ENCODE measurements around the gene CYP2D6. TPM values are rescaled to one million over a fixed set of nuclear protein-coding genes. Genes with fewer than 3 reads are reported as not detected.

The CYP2D6 gene
- total and polyA plus RNA-seq, 2 of the 13 experiments (the other 11 are each of a cell fraction or from before 2014, with no cell fraction given), result 1.0 to 3.7 TPM

DNA sequence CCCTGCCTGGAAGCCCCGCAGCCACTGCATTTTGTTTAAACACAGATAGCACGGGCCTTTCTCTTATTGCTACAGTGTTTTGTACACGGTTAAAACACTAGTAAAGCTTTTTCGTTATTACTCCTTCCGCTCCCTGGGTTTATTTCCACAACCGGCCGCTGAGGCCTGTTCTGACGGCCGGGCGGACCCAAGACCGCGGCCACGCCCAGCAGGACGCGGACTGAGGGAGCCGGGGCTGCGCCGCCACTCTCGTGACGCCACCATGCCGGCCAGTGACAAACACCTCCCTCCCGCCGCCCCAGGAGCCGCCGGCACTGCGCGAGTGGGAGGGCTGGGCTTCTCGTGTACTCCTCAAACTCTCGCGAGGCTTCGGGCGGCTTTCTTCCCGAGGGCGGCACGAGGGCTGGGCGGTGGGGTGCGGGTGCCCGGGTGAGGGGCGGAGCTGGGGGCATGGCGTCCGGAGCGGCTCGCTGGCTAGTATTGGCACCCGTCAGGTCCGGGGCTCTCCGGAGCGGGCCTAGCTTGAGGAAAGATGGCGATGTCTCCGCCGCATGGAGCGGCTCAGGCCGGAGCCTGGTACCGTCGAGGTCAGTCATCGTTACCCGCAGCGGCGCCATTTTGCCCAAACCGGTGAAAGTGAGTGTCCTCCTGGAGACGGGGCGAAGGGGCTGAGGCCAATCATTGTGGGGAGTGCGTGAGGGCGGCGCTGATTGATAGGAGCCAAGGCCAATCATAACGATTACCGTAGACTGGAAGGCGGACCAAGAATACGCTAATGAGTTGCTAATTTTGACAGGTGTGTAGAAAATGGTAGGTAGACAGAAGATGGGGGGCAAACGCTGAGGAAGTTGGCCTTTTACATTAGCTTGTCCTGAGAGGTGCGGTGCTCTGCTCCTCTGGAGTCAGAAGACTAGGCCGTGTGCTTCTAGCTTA lies 51.0 kb downstream of the CYP2D6 start, which contains the start of gene SMDT1 (continued):
- TF ChIP-seq, protein P1, sequence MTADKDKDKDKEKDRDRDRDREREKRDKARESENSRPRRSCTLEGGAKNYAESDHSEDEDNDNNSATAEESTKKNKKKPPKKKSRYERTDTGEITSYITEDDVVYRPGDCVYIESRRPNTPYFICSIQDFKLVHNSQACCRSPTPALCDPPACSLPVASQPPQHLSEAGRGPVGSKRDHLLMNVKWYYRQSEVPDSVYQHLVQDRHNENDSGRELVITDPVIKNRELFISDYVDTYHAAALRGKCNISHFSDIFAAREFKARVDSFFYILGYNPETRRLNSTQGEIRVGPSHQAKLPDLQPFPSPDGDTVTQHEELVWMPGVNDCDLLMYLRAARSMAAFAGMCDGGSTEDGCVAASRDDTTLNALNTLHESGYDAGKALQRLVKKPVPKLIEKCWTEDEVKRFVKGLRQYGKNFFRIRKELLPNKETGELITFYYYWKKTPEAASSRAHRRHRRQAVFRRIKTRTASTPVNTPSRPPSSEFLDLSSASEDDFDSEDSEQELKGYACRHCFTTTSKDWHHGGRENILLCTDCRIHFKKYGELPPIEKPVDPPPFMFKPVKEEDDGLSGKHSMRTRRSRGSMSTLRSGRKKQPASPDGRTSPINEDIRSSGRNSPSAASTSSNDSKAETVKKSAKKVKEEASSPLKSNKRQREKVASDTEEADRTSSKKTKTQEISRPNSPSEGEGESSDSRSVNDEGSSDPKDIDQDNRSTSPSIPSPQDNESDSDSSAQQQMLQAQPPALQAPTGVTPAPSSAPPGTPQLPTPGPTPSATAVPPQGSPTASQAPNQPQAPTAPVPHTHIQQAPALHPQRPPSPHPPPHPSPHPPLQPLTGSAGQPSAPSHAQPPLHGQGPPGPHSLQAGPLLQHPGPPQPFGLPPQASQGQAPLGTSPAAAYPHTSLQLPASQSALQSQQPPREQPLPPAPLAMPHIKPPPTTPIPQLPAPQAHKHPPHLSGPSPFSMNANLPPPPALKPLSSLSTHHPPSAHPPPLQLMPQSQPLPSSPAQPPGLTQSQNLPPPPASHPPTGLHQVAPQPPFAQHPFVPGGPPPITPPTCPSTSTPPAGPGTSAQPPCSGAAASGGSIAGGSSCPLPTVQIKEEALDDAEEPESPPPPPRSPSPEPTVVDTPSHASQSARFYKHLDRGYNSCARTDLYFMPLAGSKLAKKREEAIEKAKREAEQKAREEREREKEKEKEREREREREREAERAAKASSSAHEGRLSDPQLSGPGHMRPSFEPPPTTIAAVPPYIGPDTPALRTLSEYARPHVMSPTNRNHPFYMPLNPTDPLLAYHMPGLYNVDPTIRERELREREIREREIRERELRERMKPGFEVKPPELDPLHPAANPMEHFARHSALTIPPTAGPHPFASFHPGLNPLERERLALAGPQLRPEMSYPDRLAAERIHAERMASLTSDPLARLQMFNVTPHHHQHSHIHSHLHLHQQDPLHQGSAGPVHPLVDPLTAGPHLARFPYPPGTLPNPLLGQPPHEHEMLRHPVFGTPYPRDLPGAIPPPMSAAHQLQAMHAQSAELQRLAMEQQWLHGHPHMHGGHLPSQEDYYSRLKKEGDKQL (CRISPR knock-in tag; IDR thresholded peaks at IDR 0.05; ENCODE audit: low read depth), result no peak
- TF ChIP-seq TERF1 (CRISPR knock-in tag; IDR thresholded peaks at IDR 0.05) (no peak), CHCHD3 (CRISPR knock-in tag; IDR thresholded peaks at IDR 0.05) (no peak), SNAPC5 (CRISPR knock-in tag; IDR thresholded peaks at IDR 0.05; ENCODE audit: borderline replicate concordance) (no peak), ZNF710 (CRISPR knock-in tag; IDR thresholded peaks at IDR 0.05; ENCODE audit: borderline replicate concordance) (no peak; the same call in 1 of the 2 replicates), MBNL3 (CRISPR knock-in tag; conservative IDR thresholded peaks at IDR 0.05) (no peak), ZNF446 (CRISPR knock-in tag; IDR thresholded peaks at IDR 0.05) (no peak), ZNF329 (CRISPR knock-in tag; IDR thresholded peaks at IDR 0.05; ENCODE audit: low read depth) (no peak), MAFK (conservative IDR thresholded peaks at IDR 0.05 in 1 of 2, IDR thresholded peaks at IDR 0.05 in 1 of 2; ENCODE audit: low read length in 2 of 2) (no peak), ZBTB2 (CRISPR knock-in tag; IDR thresholded peaks at IDR 0.05; ENCODE audit: low read depth) (peak; percentile 81; the same call in 1 of the 2 replicates), ZNF691 (CRISPR knock-in tag; IDR thresholded peaks at IDR 0.05; ENCODE audit: borderline replicate concordance, low read depth) (peak; percentile 45; the same call in 1 of the 2 replicates)
- TF ChIP-seq, protein P2, sequence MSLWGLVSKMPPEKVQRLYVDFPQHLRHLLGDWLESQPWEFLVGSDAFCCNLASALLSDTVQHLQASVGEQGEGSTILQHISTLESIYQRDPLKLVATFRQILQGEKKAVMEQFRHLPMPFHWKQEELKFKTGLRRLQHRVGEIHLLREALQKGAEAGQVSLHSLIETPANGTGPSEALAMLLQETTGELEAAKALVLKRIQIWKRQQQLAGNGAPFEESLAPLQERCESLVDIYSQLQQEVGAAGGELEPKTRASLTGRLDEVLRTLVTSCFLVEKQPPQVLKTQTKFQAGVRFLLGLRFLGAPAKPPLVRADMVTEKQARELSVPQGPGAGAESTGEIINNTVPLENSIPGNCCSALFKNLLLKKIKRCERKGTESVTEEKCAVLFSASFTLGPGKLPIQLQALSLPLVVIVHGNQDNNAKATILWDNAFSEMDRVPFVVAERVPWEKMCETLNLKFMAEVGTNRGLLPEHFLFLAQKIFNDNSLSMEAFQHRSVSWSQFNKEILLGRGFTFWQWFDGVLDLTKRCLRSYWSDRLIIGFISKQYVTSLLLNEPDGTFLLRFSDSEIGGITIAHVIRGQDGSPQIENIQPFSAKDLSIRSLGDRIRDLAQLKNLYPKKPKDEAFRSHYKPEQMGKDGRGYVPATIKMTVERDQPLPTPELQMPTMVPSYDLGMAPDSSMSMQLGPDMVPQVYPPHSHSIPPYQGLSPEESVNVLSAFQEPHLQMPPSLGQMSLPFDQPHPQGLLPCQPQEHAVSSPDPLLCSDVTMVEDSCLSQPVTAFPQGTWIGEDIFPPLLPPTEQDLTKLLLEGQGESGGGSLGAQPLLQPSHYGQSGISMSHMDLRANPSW (CRISPR knock-in tag; IDR thresholded peaks at IDR 0.05; ENCODE audit: borderline replicate concordance), result no peak; the same call in 1 of the 2 replicates

Measured in HepG2 (cell line).